RWPE1 (cell line): ENCODE measurements around the gene EXOG.

ENCODE experiments used
- CTCF ChIA-PET: fragments of 350-600 bp; sonication (Branson Sonifier 250); formaldehyde crosslinking; extraction: SDS; loops from one replicate; lab custom pipeline; 2021; lab: Yijun Ruan, JAX
- POLR2A ChIA-PET: fragments of 400-600 bp; formaldehyde crosslinking; extraction: SDS; loops from one replicate; lab custom pipeline; 2020; ENCODE audit warnings: antibody characterized with exemption; ENCODE audit not compliant: low non-redundant PET; lab: Yijun Ruan, JAX
- DNase-seq: peaks from one replicate; pipeline ENCODE4 v3.0.0; 2012; ENCODE audit warnings: low spot score
- H3K27ac ChIP-seq: fragments of 450-650 bp; 2 replicates; pipeline ENCODE4 v1.5.1; 2017
- CTCF ChIP-seq: fragments of 450-650 bp; conservative IDR thresholded peaks from 2 replicates; pipeline ENCODE4 v1.5.1; 2017; ENCODE audit warnings: low read depth, mild to moderate bottlenecking

Gene EXOG

DNA sequence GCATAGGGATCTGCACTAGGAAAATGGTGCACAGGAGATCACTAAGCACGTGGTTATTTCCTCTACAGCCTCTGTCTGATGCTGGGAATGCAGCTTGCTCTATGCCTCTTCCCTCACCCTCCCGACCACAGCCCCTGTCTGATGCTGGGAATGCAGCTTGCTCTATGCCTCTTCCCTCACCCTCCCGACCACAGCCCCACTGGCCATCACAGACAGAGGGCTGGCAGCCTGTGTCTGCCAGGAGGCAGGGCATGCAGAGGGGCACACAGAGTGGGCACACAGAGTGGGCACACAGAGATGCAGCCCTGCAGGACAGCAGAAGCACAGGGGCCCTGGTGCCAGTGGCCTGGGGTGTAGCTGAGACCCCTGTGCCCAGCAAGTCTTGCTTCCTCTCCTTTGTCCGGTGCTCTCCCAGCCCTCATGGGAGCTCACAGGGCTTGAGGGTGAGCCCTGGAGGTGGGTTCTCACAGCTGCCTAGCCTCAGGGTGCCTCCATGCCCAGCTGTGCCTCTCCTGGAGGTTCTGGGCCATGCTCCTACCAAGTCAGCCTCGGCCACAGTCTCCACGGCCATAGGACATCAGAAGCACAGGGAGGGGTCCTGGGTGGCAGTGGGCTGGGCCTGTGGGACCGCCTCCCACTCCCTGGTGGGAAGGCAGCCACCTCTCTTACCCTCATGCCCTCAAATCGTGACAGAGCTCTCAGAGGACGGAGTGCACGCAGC, 65.8 kb downstream of the EXOG start:
- CTCF ChIA-PET, result no interaction called here
- no peak for TF ChIP-seq CTCF
- no peak overlapping the region for H3K27ac ChIP-seq
- POLR2A ChIA-PET, result no interaction called here
- no peak for DNase-seq

GRCh38 chr3:38562467-38562925, 66.4 kb downstream of the EXOG start:
- CTCF ChIA-PET, result no interaction called here

GRCh38 chr3:38563070-38563885, 67.1 kb downstream of the EXOG start:
- H3K27ac ChIP-seq, result no peak overlapping the region
- ChIA-PET POLR2A (no interaction called here), CTCF (no interaction called here)
- DNase-seq, result no peak
- TF ChIP-seq CTCF, result no peak

More at GRCh38 chr3:38562467-38562925, 66.4 kb downstream of the EXOG start:
- POLR2A ChIA-PET, result no interaction called here
- TF ChIP-seq CTCF, result no peak
- no peak for DNase-seq
- no peak overlapping the region for H3K27ac ChIP-seq

DNA sequence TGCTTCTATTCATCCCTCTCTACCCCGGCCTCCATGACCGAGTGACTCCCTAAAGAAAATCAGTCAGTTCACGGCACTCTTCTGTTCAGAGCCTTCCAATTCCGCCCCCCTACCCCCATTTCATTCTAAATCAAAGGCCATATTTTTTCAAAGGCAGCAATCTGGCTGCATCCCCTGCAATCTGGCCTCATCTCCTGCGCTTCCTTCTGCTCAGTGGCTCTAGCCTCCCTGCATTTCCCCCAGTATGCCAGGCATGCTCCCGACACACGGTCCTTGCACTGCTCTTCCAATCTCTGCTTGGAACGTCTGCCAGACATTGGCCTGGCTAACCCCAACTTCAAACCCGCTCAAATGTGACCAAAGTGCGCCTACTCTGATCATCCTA, 67.7 kb downstream of the EXOG start:
- TF ChIP-seq CTCF, result no peak
- no peak overlapping the region for H3K27ac ChIP-seq
- POLR2A ChIA-PET, result no interaction called here
- DNase-seq, result no peak
- CTCF ChIA-PET, result no interaction called here

- H3K27ac ChIP-seq, result no peak overlapping the region
- CTCF ChIA-PET, result interaction anchor here (0.5 kb wide), 1 partner anchor 267 kb away, joined by 4 read pairs; no protein-coding TSS in a partner anchor
- no peak for DNase-seq
- POLR2A ChIA-PET, result no interaction called here
- no peak for TF ChIP-seq CTCF
These were observed 68.6 kb downstream of the EXOG start for GRCh38 chr3:38564631-38565338.
